Measurements from ENCODE around the gene IFIT3. TPM values are rescaled to one million over a fixed set of nuclear protein-coding genes. Genes with fewer than 3 reads are reported as not detected.
A peak's percentile ranks its signal among the peaks of the same experiment; 100 is the strongest.

Gene IFIT3
- polyA plus RNA-seq, 1 of the 3 experiments (the other 2 are of a cell fraction): 3.2 TPM

- Histone ChIP-seq H4K20me1 (ENCODE audit: insufficient read depth) (no peaks in the 10 kb centered on the region), H3K9ac (peak overlapping the region; percentile 64; the same call in 1 of the 2 replicates), H3K36me3 (replicated peaks in 1 of 2; ENCODE audit: control insufficient read depth in 1 of 2, insufficient read depth in 2 of 2, low read length in 1 of 2) (peaks cover 9 to 17% of the 10 kb centered on the region in 2 experiments), H3K4me3 (ENCODE audit: low read depth in 2 of 2, low read length in 1 of 2) (peak overlapping the region; percentile 55 to 61), H2AFZ (ENCODE audit: low read depth) (peak overlapping the region; percentile 85; the same call in 1 of the 2 replicates), H3K27ac (ENCODE audit: low read depth in 2 of 2, low read length in 1 of 2) (peak overlapping the region; percentile 64 to 93; a peak in 3 of 4 replicates), H3K4me1 (ENCODE audit: control insufficient read depth in 1 of 2, insufficient read depth in 2 of 2, low read depth in 1 of 2, low read length in 1 of 2) (peaks cover 7 to 13% of the 10 kb centered on the region in 2 experiments; a peak in 3 of 4 replicates), H3K9me3 (no peaks in the 10 kb centered on the region), H3K4me2 (peak overlapping the region; percentile 73), H3K79me2 (ENCODE audit: insufficient read depth) (peaks cover 19% of the 10 kb centered on the region; the same call in 1 of the 2 replicates), H3K27me3 (ENCODE audit: insufficient read depth) (no peaks in the 10 kb centered on the region), H3F3A (replicated peaks; ENCODE audit: insufficient read depth) (peaks cover 6% of the 10 kb centered on the region), H3K9me2 (no peaks in the 10 kb centered on the region)
- WGBS (ENCODE audit: low lambda C conversion rate): 52% methylated on average over 3 of the region's 3 CpGs
- ChIA-PET CTCF (interaction anchor here (1.1 to 1.3 kb wide), 3 partner anchors 10 to 27 kb away, joined by 3 read pairs; no protein-coding TSS in a partner anchor), POLR2A (interaction anchor here (1.1 kb wide), 1 partner anchor 57 kb away, joined by 4 read pairs; no protein-coding TSS in a partner anchor)
- TF ChIP-seq RFX5 (IDR thresholded peaks at IDR 0.05; ENCODE audit: low read length): no peak
- DNase-seq: no peak
Measured at GRCh38 chr10:89341649-89342048, 13.9 kb downstream of the IFIT3 start.

GRCh38 chr10:89342206-89342958 is 14.6 kb downstream of the IFIT3 start:
- TF ChIP-seq CHD2 (IDR thresholded peaks at IDR 0.05; ENCODE audit: low read length, partially characterized antibody) (peak; percentile 18), JUND (IDR thresholded peaks at IDR 0.05) (no peak), USF1 (IDR thresholded peaks at IDR 0.05; ENCODE audit: borderline replicate concordance, low read depth) (peak; percentile 59), RFX5 (IDR thresholded peaks at IDR 0.05; ENCODE audit: low read length) (peak; percentile 72), YY1 (IDR thresholded peaks at IDR 0.05; ENCODE audit: low read depth) (peak; percentile 86), POLR2AphosphoS5 (IDR thresholded peaks at IDR 0.05; ENCODE audit: low read depth, low read length) (peak; percentile 53), USF2 (IDR thresholded peaks at IDR 0.05; ENCODE audit: borderline replicate concordance, low read depth, low read length) (peak; percentile 28; the same call in 1 of the 2 replicates), SIN3A (IDR thresholded peaks at IDR 0.05; ENCODE audit: borderline replicate concordance, low read depth, low read length) (0 out of 2 replicates have a peak, but pooled peaks have one; percentile 24), ELF1 (IDR thresholded peaks at IDR 0.05) (no peak), MAX (IDR thresholded peaks at IDR 0.05; ENCODE audit: low read depth) (peak; percentile 16; the same call in 1 of the 2 replicates), NFIC (IDR thresholded peaks at IDR 0.05; ENCODE audit: borderline replicate concordance) (peak; percentile 38; the same call in 1 of the 2 replicates), PBX3 (IDR thresholded peaks at IDR 0.05) (0 out of 2 replicates have a peak, but pooled peaks have one; percentile 5), EP300 (IDR thresholded peaks at IDR 0.05; ENCODE audit: borderline replicate concordance in 1 of 2, low read depth in 1 of 2, low read length in 1 of 2) (no peak)
- POLR2A ChIA-PET: interaction anchor here (1.1 kb wide), 1 partner anchor 58 kb away, joined by 4 read pairs; no protein-coding TSS in a partner anchor
- H3K4me3 ChIP-seq (ENCODE audit: low read depth in 2 of 2, low read length in 1 of 2): peak overlapping the region; percentile 55 to 61
- no peaks in the 10 kb centered on the region for H3K9me3 ChIP-seq
- peaks cover 6% of the 10 kb centered on the region for H3F3A ChIP-seq (replicated peaks; ENCODE audit: insufficient read depth)
- H3K9ac ChIP-seq: peak overlapping the region; percentile 64; the same call in 1 of the 2 replicates
- H4K20me1 ChIP-seq (ENCODE audit: insufficient read depth): no peaks in the 10 kb centered on the region
- peak overlapping the region; percentile 73 for H3K4me2 ChIP-seq
- CTCF ChIA-PET: interaction anchor here (0.7 to 1.7 kb wide), 4 partner anchors 18 to 72 kb away, joined by 3 to 6 read pairs (median 4); no protein-coding TSS in a partner anchor
- DNase-seq: peak; percentile 73
- peaks cover 7 to 20% of the 10 kb centered on the region in 2 experiments; a peak in 3 of 4 replicates for H3K4me1 ChIP-seq (ENCODE audit: control insufficient read depth in 1 of 2, insufficient read depth in 2 of 2, low read depth in 1 of 2, low read length in 1 of 2)
- H3K9me2 ChIP-seq: no peaks in the 10 kb centered on the region
- H3K27ac ChIP-seq (ENCODE audit: low read depth in 2 of 2, low read length in 1 of 2): peak overlapping the region; percentile 78 to 93
- H3K36me3 ChIP-seq (replicated peaks in 1 of 2; ENCODE audit: control insufficient read depth in 1 of 2, insufficient read depth in 2 of 2, low read length in 1 of 2): peaks cover 9 to 17% of the 10 kb centered on the region in 2 experiments
- H3K27me3 ChIP-seq (ENCODE audit: insufficient read depth): no peaks in the 10 kb centered on the region
- WGBS (ENCODE audit: low lambda C conversion rate): 21% methylated on average over 3 of the region's 3 CpGs
- H3K79me2 ChIP-seq (ENCODE audit: insufficient read depth): peaks cover 19% of the 10 kb centered on the region; the same call in 1 of the 2 replicates
- H2AFZ ChIP-seq (ENCODE audit: low read depth): peak overlapping the region; percentile 85

Measured in SK-N-SH (cell line).